T follicular helper cell (primary cell): ENCODE data around the gene EXOC2.
"Not testable (repeated sequence)": the region's sequence is repeated elsewhere in the genome, so short reads cannot be mapped to it uniquely, and the experiment has no call there.

Experiments used
- DNase-seq: peaks from one replicate; pipeline ENCODE4 v3.0.0-alpha.2; 2020; ENCODE audit warnings: low read depth

Gene EXOC2

DNA sequence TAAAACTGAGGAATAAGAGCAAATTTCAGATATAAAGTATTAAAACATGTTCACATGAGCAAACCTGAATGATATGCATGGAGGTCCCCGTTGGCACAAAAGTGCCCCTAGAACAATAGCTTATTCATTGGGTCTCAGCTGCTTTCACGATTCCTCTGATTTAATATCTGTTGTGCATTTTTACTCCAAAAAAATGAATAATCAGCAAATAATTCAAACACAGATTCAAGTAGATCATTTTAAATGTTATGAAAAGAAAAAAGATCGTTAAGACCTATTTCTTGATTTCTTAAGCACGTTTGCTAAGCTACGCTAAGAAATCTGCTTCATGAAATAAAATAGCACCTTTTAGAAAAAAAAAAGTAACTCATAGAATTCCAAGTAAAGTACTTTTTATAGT, 57.7 kb downstream of the EXOC2 start:
- DNase-seq, result no peak

DNA sequence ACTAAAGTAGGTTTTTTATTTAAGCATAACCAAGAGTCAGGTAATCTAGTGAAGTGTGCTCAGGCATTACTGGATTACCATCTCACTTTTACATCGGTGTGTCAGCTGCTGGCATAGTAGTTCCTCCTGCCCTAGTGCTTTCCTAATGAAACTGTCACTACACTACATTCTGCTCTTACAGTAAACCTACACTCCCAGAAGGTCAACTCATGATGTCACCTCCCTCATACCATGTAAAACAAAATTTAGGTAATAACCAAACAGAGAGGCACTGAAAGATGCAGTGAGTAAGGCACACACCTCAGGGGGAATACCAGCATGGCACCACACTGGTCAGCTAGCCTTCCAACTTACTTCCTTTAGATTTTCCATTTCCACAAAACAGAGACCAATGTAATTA, 59.3 kb downstream of the EXOC2 start:
- DNase-seq, result no peak

DNA sequence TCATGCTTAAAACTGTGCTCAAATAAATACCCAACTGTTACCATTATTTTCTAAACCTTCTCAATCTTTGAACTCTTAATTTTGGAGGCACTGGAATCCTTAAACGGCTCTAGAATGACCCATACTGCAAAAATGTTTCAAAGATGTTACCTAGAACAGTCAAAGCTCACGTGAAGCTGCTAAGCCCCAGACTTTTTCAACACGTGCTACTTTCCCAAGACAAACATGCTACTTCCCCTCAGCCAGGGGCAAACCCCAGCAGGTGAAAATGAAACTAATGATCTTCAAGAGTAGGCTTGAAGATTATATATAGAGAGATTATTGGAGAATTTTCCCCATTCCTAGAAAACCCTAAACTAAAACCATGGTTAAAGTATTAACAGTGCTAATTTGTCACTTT, 64.2 kb downstream of the EXOC2 start:
- DNase-seq, result no peak

DNA sequence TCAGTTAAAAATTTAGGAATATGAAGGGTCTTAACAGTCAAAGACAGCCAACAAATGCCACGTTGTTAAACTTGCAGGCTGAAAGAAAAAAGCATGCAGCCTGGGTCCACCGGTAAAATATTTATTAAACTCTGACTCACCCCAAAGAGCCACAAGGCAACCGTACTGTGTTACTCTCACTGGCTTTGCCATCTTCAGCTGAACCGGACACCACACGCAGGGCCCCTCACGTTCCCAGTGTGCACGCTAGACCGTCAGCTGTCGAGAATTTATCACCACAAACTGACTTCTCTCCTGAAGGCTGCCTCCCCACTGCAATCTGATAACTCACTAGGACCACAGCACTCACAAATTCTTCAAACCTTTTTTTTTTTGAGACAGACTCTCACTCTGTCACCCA, 66.7 kb downstream of the EXOC2 start:
- no peak for DNase-seq

DNA sequence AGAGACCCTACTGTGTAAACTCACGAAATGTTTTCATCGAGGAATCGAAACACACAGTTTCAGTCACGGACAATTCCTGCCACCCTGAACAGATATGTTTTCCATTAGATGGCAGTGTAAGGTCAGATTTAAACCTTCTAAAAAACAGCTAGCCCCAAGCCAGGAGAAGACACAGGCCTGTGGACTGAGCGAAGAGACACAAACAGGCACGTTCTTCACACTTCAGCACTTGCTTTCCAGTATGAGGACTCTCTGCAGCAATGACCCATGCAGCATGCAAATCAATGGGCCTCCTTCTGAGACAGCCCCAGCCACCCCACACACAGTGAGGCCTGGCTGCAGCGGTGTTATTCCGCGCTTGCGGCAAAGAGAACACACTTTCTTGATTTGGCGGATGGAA, 68.0 kb downstream of the EXOC2 start:
- no peak for DNase-seq

DNA sequence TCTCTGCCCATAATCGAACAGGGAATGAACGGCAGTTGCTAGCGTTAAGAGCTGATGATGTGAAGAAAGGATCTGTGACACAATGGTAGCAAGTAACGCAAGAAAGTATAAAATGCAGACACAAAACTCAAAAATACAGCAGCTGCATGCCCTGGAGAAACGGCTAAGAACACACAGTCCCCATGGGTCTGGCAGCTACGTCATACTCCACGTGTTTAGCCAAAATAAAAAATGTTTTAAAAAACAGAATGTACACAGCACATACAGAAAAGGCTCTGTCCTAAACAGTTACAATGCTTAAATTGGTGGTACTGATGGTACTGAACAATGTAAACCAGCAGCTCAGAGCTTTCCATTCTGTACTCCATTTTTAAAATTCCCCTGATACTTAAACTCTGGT, 70.5 kb downstream of the EXOC2 start:
- DNase-seq, result no peak

GRCh38 chr6:621931-622330, 71.0 kb downstream of the EXOC2 start:
- DNase-seq, result no peak

- DNase-seq, result no peak
These were observed 72.0 kb downstream of the EXOC2 start for GRCh38 chr6:620950-621349.

DNA sequence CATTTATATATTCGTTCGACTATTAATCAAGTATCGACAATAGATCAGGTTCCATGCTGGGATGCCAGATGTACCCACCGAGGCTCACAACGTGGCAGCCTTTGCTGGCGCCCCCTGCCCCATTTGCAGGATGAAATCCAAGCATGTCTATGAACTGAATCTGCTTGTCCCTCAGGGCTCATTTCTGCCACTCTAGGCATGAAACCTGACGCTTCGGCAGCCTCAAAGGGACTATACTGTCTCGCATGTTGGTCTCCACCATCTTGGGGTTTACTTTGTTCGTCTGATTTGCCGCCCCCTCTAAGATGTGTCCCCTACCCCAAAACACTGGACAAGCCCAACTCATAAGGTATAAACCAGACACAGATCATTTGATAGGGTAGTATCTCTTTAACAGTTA, 72.8 kb downstream of the EXOC2 start:
- DNase-seq, result no peak

- no peak for DNase-seq
These were observed 75.4 kb downstream of the EXOC2 start for GRCh38 chr6:617456-618100.

DNA sequence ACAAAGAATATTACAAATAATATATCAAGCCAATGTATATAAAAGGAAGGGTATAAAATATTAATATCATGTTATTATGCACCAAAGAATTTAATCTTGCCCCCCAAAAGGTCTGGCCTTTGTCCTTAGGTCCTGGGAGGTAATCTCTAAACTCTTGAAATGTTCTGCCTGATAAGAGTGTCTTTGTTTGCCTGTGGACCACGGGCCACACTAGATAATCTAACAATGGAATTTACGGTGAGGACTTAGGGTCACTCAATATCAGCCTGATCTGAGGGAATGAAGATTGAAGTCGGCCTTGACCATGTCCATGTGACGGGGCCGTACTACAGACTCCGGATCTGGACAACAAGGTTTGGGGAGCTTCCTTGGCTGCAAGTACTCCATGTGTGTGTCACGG, 79.0 kb downstream of the EXOC2 start:
- DNase-seq, result no peak

- no peak for DNase-seq
These were observed 81.0 kb downstream of the EXOC2 start for GRCh38 chr6:611928-612327.

DNA sequence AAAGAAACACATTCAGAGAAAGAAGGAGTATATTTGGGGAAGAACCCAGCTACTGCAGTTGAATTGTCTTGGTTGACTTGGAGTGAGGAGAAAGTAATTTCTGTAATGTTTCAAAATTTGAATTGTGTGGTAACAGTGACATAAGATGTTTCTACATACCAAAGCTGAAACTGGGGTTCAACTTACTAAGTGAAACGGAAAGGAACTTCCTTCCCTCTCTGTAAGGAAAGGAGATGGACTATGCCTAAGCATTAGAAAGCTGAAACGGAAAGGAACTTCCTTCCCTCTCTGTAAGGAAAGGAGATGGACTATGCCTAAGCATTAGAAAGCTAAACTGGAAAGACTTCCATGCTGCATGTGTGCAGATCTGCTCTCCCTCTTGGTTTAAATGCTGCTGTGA, 82.1 kb downstream of the EXOC2 start:
- no peak for DNase-seq

GRCh38 chr6:609905-610304, 83.0 kb downstream of the EXOC2 start:
- no peak for DNase-seq

DNA sequence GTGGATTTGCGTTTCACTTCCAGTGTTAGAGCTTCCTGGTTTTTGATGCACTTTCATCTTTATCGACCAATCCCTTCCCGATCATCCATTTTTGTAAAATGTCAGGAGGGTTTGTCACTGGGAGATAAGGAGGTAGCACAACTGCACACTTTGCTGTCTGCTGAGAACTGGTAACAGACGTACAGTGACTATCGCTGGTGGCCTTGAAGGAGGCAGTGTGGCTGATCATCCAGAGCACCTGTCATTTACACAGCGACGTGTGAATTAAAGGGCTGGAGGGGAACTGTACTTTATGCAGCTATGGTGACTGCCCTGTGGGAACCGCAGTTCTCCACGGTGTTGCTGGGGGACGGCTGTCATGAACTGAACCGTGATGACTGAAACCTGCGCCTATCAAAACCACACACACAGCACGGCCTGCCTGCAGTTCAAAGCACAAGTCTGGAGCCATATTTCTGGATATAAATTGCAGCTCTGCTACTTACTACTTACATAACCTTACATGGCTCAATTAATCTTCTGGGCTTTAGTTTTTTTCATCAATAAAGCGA, 86.0 kb downstream of the EXOC2 start:
- no peak for DNase-seq

GRCh38 chr6:605895-606294, 87.0 kb downstream of the EXOC2 start:
- DNase-seq, result not testable (repeated sequence)

- no peak for DNase-seq
These were observed 88.4 kb downstream of the EXOC2 start for GRCh38 chr6:604579-604978.

DNA sequence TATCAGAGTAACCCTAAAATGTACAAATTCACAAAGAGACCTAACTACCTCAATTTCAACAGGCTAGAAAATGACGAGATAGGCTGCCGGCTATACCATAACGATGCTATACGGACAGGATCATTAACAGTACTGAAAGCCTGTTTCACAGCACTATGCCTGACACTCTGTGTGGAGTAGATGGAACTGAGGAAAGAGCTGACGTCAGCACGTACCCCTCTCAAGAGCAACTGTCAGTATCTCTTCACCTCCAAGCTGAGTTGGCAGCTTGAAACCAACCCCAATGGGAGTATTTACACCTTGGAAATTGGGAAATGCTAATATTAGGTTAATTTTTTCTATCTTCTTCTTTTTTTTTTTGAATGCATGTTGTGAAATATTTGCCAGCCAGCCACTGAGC, 89.7 kb downstream of the EXOC2 start:
- no peak for DNase-seq

DNA sequence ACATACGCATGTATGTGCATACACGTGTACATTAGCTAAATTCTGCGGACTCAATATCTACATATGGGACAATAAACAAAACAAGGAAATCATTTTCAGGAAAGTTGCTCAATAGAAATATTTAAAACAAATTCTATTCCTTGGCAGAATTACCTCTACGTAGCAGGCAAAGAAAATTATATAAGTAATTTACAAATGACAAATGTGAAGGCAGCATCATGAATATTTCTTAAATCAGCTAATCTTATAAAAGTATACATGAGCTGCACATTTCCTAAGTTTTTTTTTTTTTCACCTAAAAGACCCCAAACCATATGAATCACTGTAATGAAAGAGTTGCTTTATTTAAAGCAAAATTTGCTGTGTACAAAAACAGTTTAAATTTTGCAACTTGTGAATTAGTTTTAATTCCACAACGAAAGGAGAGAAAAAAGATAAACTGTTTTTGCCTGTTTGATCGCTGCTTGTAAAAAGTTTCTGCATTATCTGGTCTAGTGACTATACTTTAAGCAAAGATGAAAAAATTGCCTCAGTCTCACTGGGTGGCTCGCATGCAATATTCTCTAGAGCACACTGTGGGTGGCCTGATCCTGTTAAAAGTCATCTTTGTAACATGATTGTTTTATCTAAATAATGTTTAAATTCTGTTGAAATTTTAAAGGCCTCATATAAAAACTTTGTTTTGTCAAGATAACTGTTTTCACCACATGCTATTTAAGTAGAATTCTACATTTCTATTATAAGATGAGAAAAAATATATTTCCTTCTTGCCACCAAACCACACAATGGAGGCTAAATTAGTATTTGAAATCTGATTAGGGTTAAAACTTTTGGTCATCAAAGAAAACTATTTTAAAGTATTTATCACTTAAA, 93.1 kb downstream of the EXOC2 start:
- no peak for DNase-seq

GRCh38 chr6:593907-594212, 99.1 kb downstream of the EXOC2 start:
- DNase-seq, result no peak

DNA sequence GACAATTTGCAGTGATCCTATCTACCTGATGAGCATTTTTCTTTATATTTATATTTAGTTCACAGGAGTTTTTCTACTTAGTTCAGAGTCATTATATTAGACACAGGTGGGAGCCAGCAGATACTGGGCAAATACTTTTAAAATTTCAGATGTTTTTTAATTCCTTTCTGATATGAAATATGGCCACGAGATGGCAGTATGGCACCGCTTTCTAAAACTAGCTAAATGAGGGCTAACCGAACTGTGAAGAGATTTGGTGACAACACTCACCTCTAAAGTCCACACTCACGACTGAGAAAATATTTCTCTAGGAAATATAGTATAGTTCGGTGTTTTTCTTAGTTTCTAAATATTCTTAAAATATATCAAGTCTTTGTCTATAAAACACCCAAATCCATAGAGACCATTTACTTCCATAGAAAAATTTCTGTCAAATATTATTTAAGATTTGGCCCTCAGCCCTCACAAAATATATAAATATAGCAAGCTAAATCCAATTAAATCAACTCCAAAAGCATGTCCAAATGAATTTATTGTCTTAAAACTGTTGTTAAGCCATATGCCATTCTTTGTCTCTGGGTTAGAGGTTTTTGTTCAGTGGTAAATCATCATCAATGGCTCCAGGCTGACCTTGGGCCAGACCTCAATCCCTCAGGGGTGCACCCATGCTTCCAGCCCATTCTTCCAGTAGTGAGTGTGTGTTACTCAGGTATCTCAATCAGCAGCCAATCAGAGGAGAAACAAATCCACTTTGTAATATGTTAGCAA, 99.6 kb downstream of the EXOC2 start:
- peak; percentile 45 for DNase-seq

GRCh38 chr6:589090-589489, 103.8 kb downstream of the EXOC2 start:
- no peak for DNase-seq

- DNase-seq, result no peak
These were observed 106.4 kb downstream of the EXOC2 start for GRCh38 chr6:586553-586952.
